ENCODE data around the gene SLCO2B1.

GRCh38 chr11:75166791-75167190 lies 15.9 kb downstream of the SLCO2B1 start:
- TF ChIP-seq, protein P1, sequence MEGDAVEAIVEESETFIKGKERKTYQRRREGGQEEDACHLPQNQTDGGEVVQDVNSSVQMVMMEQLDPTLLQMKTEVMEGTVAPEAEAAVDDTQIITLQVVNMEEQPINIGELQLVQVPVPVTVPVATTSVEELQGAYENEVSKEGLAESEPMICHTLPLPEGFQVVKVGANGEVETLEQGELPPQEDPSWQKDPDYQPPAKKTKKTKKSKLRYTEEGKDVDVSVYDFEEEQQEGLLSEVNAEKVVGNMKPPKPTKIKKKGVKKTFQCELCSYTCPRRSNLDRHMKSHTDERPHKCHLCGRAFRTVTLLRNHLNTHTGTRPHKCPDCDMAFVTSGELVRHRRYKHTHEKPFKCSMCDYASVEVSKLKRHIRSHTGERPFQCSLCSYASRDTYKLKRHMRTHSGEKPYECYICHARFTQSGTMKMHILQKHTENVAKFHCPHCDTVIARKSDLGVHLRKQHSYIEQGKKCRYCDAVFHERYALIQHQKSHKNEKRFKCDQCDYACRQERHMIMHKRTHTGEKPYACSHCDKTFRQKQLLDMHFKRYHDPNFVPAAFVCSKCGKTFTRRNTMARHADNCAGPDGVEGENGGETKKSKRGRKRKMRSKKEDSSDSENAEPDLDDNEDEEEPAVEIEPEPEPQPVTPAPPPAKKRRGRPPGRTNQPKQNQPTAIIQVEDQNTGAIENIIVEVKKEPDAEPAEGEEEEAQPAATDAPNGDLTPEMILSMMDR (conservative IDR thresholded peaks at IDR 0.05) = no peak
- TF ChIP-seq ZFX (IDR thresholded peaks at IDR 0.05) = no peak

Measured in C4-2B (cell line).